Endodermal cell (in vitro differentiated cells): ENCODE measurements around the gene XIRP2. TPM values are rescaled to one million over a fixed set of nuclear protein-coding genes. Genes with fewer than 3 reads are reported as not detected.

Source experiments
- DNase-seq: peaks from one replicate; pipeline ENCODE4 v3.0.0-alpha.2; 2017
- H3K27ac ChIP-seq: 2 replicates; pipeline ENCODE4 v1.5.1; 2013; ENCODE audit warnings: mild to moderate bottlenecking, low read depth, low read length, moderate library complexity
- H3K27me3 ChIP-seq: 2 replicates; pipeline ENCODE4 v1.6.1; 2013; ENCODE audit warnings: mild to moderate bottlenecking, low read length, moderate library complexity; ENCODE audit not compliant: insufficient read depth, control insufficient read depth, poor library complexity, severe bottlenecking
- H3K36me3 ChIP-seq: 2 replicates; pipeline ENCODE4 v1.7.0; 2013; ENCODE audit warnings: mild to moderate bottlenecking, low read length, moderate library complexity; ENCODE audit not compliant: control insufficient read depth, insufficient read depth
- H3K4me1 ChIP-seq: one replicate; pipeline ENCODE4 v1.7.0; 2013; ENCODE audit warnings: low read length; ENCODE audit not compliant: control insufficient read depth, insufficient read depth
- H3K4me3 ChIP-seq: 2 replicates; pipeline ENCODE4 v1.5.1; 2013; ENCODE audit warnings: mild to moderate bottlenecking, low read length, moderate library complexity
- H3K9ac ChIP-seq: 2 replicates; pipeline ENCODE4 v1.6.1; 2013; ENCODE audit warnings: mild to moderate bottlenecking, low read length, moderate library complexity; ENCODE audit not compliant: poor library complexity, severe bottlenecking; ENCODE audit errors: extremely low read depth
- H3K9me3 ChIP-seq: 2 replicates; pipeline ENCODE4 v1.6.1; 2013; ENCODE audit warnings: mild to moderate bottlenecking, low read length, moderate library complexity; ENCODE audit not compliant: control insufficient read depth
- H3K27ac Mint-ChIP-seq: 2 replicates; pipeline ENCODE4 v1.8.0; 2020; ENCODE audit warnings: mixed read lengths
- H3K27me3 Mint-ChIP-seq: 2 replicates; pipeline ENCODE4 v1.8.0; 2021; ENCODE audit warnings: mild to moderate bottlenecking, mixed read lengths; ENCODE audit not compliant: insufficient read depth
- H3K36me3 Mint-ChIP-seq: 2 replicates; pipeline ENCODE4 v1.8.0; 2020; ENCODE audit warnings: low read depth, mixed read lengths
- H3K4me1 Mint-ChIP-seq: 2 replicates; pipeline ENCODE4 v1.8.0; 2020; ENCODE audit warnings: mixed read lengths
- H3K4me3 Mint-ChIP-seq: 2 replicates; pipeline ENCODE4 v1.8.0; 2020; ENCODE audit warnings: mild to moderate bottlenecking, moderate library complexity, mixed read lengths
- H3K9me3 Mint-ChIP-seq: 2 replicates; pipeline ENCODE4 v1.8.0; 2020; ENCODE audit warnings: mild to moderate bottlenecking, mixed read lengths
- WGBS, 2 experiments: methylation state at CpG; one replicate each; pipeline versions ENCODE4 v1.1.5 to v1.1.7; 2013; ENCODE audit warnings: missing lambda C conversion rate in 2 of 2, mixed read lengths in 1 of 2; ENCODE audit not compliant: insufficient coverage in 1 of 2, insufficient read length in 1 of 2; 5-methylcytosine and 5-hydroxymethylcytosine counted together
- long read RNA-seq, 4 experiments: library from polyadenylated mRNA in 2 of 4; library from RNA in 1 of 4; library from capped mRNA in 1 of 4; stranded (forward) in 3 of 4; unstranded in 1 of 4; transcript quantifications; one replicate each; pipeline ENCODE4 v2.0.0, GENCODE V29; 2020 to 2021; ENCODE audit warnings: inconsistent platforms in 1 of 4
- polyA plus RNA-seq, 2 experiments: library from polyadenylated mRNA; stranded (reverse); fragments of 50-300 nt; gene quantifications; one replicate each; pipeline ENCODE4 v1.2.3, GENCODE V29; 2013
- total RNA-seq, 2 donors: library from RNA; stranded (reverse); fragmentation: NEBNext Ultra II Directional in 1 of 2; extraction: Animal tissue kit (Norgen Biotek cat#: 25700) in 1 of 2; gene quantifications; 2 replicates in 1 of 2; 3 replicates in 1 of 2; pipeline ENCODE4 v1.2.1, GENCODE V29; 2021
- TF ChIP-seq, protein P1 (sequence below): fragments of 200-600 bp; sonication (generic); conservative IDR thresholded peaks from 2 replicates; pipeline ENCODE4 v1.5.0; 2021; ENCODE audit warnings: antibody characterized with exemption, mild to moderate bottlenecking

The XIRP2 gene, protein sequence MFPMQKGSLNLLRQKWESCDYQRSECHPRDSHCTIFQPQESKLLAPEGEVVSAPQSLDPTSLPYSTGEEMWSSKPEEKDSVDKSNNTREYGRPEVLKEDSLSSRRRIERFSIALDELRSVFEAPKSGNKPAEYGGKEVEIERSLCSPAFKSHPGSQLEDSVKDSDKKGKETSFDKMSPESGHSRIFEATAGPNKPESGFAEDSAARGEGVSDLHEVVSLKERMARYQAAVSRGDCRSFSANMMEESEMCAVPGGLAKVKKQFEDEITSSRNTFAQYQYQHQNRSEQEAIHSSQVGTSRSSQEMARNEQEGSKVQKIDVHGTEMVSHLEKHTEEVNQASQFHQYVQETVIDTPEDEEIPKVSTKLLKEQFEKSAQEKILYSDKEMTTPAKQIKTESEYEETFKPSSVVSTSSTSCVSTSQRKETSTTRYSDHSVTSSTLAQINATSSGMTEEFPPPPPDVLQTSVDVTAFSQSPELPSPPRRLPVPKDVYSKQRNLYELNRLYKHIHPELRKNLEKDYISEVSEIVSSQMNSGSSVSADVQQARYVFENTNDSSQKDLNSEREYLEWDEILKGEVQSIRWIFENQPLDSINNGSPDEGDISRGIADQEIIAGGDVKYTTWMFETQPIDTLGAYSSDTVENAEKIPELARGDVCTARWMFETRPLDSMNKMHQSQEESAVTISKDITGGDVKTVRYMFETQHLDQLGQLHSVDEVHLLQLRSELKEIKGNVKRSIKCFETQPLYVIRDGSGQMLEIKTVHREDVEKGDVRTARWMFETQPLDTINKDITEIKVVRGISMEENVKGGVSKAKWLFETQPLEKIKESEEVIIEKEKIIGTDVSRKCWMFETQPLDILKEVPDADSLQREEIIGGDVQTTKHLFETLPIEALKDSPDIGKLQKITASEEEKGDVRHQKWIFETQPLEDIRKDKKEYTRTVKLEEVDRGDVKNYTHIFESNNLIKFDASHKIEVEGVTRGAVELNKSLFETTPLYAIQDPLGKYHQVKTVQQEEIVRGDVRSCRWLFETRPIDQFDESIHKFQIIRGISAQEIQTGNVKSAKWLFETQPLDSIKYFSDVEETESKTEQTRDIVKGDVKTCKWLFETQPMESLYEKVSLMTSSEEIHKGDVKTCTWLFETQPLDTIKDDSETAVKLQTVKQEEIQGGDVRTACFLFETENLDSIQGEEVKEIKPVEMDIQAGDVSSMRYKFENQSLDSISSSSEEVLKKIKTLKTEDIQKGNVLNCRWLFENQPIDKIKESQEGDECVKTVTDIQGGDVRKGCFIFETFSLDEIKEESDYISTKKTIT (N-terminal part only)
- total RNA-seq: not detected
- not detected for polyA plus RNA-seq (2013, experiment 1 of 2)
- polyA plus RNA-seq (2013, experiment 2 of 2): not detected
- long read RNA-seq, experiment 1: 0 reads
- long read RNA-seq, experiment 2: 0 reads
- long read RNA-seq, experiment 3, partial matches to known transcripts: 0 of 6 reads
- long read RNA-seq, experiment 3, other reads (novel, unspliced or antisense): 6 of 6 reads
- long read RNA-seq, experiment 4: 0 reads

DNA sequence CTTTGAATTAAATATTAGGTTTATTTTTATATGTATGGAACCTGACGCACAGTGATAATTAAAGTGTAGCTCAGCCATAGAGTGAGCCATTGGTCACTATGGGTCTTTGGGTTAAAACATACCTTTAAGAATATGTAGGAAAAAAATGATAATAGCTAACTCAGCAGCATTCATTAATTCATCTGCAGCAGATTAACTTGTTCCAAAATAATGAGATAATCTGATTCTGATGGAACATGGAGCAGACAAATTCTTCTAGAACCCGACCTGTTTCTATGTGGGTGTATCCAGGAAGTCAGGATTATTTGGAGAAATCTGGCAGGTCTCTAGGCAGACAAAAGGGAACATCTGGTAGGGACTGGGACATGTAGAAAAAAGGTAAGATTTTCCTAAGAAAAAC lies at the start of gene XIRP2:
XIRP2 (plus strand) TSS at position 301 of the 400 bp plus-strand sequence. CDS start 15,003 bp downstream, outside the sequence.
- no peaks in the 10 kb centered on the region for H3K9me3 Mint-ChIP-seq
- no peak for DNase-seq
- no peak within 1 kb of the TSS for H3K4me3 Mint-ChIP-seq
- Histone ChIP-seq H3K27ac (no peak within 1 kb of the TSS), H3K9ac (no peak within 1 kb of the TSS), H3K9me3 (no peaks in the 10 kb centered on the region), H3K36me3 (no peaks in the 10 kb centered on the region), H3K4me1 (peaks cover 6% of the 10 kb centered on the region), H3K27me3 (no peaks in the 10 kb centered on the region), H3K4me3 (no peak within 1 kb of the TSS)
- peaks cover 18% of the 10 kb centered on the region for H3K4me1 Mint-ChIP-seq
- H3K27me3 Mint-ChIP-seq: no peaks in the 10 kb centered on the region
- no peak within 1 kb of the TSS for H3K27ac Mint-ChIP-seq
- TF ChIP-seq, protein P1, sequence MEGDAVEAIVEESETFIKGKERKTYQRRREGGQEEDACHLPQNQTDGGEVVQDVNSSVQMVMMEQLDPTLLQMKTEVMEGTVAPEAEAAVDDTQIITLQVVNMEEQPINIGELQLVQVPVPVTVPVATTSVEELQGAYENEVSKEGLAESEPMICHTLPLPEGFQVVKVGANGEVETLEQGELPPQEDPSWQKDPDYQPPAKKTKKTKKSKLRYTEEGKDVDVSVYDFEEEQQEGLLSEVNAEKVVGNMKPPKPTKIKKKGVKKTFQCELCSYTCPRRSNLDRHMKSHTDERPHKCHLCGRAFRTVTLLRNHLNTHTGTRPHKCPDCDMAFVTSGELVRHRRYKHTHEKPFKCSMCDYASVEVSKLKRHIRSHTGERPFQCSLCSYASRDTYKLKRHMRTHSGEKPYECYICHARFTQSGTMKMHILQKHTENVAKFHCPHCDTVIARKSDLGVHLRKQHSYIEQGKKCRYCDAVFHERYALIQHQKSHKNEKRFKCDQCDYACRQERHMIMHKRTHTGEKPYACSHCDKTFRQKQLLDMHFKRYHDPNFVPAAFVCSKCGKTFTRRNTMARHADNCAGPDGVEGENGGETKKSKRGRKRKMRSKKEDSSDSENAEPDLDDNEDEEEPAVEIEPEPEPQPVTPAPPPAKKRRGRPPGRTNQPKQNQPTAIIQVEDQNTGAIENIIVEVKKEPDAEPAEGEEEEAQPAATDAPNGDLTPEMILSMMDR: no peak
- H3K36me3 Mint-ChIP-seq: no peaks in the 10 kb centered on the region
- WGBS, 2 experiments: 89% methylated on average over 1 of the region's 2 CpGs; no CpG with 5 or more reads in 1 of the 2 experiments

DNA sequence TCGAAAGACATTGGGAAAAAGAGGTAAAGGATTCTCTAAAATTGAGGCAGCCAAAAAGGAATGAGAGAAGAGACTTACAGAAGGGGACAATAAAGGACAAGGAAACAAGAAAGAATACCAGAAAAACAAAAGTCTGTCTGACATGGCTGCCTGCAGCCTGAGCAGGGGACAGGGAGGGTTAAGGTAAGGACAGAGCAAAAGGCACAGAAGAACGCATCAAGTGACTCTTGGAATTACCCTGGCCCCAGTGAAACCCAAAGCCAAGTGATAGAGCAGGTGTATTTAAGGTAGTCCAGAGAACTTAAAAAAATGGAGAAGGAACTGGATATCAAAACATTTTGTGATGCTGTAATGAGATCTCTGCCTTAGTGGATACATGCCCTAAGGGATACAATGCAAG lies 47.1 kb upstream of the XIRP2 start:
- Mint-ChIP-seq H3K4me3 (no peak overlapping the region), H3K4me1 (peaks cover 11% of the 10 kb centered on the region), H3K27me3 (no peaks in the 10 kb centered on the region), H3K36me3 (no peaks in the 10 kb centered on the region), H3K27ac (peak overlapping the region; percentile 40), H3K9me3 (no peaks in the 10 kb centered on the region)
- peak; percentile 53 for DNase-seq
- TF ChIP-seq, protein P1: no peak
- 83 to 97% methylated on average over 2 of the region's 2 CpGs for WGBS, 2 experiments
- Histone ChIP-seq H3K4me3 (no peak overlapping the region), H3K9ac (no peak overlapping the region), H3K27ac (no peak overlapping the region), H3K9me3 (no peaks in the 10 kb centered on the region), H3K36me3 (no peaks in the 10 kb centered on the region), H3K4me1 (peaks cover 2% of the 10 kb centered on the region), H3K27me3 (no peaks in the 10 kb centered on the region)
